ENCODE data around the gene PRKN.

The PRKN gene

DNA sequence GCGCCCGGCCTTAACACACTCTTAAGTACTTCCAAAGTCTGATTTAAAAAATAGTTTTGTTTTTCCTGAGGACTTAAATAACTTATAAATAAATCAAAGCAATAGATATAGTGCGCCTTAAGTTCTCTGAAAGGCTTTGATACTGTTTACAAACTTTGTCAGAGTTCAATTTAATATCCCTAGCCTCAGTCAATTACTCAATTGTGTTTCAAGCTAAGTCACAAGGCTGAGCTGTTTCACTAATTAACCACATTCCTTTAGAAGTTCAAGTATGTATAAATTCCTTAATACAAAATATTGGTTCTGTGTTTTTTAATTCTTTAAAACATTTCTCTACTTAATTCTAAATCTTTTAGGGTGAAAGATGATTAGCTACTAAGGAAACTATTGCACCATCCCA, 1275.3 kb downstream of the PRKN start:
- no peak for DNase-seq

DNA sequence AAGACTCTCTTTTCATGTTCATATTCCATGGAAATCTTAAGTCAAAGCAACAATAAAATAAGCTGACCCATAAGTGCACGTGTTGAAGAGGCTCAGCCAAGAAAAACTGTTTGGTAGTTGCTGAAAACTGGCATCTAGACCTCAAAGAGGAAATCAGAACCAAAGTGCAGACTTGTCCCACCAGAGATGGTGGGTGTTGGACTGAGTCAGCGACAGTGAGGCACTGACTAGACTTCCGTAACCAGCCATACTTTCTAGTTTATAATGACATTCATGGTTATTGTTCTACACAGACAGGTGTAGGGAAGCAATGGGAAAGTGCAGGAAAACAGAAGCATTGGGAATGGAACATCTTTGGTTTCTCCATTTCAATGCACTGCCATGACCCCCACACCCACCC, 1278.0 kb downstream of the PRKN start:
- no peak for DNase-seq

DNA sequence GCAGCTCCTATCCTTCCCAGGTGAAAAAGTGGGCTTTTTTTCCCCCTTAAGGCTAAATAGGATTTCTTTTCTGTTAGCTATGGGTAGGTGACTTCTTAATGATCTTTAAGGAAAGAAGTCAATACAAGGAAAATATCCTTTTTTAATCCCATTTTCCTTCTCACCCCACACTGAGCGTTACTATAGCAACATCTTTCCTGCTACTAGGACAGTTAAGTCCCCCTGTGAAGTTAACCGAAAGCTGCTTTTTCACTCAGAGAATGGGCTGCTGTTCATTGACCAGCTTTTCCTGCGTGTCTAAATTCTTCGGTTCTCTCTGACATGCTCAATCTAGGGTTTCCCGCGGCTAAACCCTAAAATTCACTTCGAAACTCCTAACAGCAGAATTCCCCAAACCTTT, 1280.6 kb downstream of the PRKN start:
- DNase-seq: no peak

DNA sequence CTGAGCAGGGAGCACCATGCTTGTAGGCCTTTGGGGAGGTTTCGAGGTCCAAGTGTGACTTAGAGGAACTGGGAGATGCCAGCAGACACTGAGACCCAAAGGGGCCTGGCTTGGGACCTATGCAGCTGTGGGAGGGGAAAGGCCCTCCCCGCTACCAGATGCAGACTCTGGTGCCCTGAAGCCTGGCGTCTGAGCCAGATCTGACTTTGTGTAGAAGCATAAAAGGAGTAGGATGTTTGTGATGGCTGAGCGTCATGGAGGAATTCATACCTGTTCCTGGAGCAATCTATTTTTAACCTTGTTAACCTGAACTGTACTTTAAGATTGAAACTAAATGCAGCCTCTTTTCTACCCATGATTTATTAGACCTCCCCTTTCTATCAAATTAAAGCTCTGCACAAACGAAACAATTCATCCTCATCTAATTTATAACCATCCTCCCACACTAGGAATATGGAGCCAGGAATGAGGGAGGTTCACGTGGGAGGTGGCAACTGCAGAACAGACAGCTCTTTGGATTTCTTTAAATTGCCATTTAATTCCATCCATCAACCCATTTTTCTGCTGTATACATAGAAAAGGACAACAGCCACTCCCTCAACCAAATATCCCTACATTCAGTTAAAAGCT, 1281.2 kb downstream of the PRKN start:
- no peak for DNase-seq

DNA sequence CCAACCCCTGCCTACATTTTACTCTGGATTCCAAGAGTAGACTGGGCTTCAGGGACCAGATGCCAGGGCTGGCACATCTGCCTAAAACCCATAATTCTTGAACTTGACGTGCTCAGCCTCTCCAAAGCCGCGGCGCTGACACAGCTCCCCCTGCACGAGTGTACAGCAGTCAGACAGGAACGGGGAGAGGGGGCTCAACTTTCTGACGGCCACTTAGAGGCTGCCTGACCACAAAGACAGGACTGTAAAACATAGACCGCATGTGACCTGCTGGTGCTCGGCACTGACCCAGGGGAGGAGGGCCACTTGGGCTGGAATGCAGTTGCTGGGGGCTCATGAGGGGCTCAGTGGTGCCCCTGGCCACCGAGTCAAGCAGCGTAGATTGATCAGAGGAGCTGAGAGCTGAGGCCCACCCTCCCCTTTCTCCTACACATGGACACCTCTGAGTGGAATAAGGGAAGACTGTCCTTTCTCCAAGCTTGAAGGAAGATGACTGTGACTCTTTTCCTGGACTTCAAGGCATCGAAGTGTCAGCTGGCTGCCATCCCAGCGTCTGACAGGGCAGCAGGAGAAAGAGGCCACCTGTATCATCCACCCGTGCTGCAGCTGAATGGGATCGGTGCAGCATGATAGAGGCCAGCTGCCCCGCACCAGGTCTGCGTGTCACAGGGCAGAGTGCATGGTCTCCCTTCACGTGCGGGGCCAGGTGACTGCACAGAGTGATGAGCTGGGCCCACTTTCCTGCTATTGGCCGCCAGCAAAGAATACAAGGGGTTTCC, 1282.4 kb downstream of the PRKN start:
- no peak for DNase-seq

DNA sequence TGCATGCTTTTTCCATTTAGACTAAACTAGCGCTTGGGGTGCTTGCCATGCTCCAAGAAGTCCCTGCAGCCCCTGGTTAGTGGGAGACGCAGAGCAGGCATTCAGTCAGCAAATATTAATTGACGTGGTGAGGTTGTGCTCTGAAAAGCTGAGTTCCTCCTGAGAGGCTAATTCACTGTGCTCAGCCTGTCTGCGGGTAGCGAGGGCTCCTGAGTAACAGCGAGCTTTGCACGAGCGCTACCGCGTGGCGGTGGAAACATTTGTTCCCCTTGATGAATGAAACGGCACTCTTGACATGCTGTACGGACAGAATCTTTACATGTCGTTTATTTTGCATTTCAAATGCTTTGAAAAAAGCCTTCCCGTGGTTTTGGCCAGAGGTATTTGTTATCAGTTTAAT, 1283.1 kb downstream of the PRKN start:
- peak; percentile 11 for DNase-seq

DNA sequence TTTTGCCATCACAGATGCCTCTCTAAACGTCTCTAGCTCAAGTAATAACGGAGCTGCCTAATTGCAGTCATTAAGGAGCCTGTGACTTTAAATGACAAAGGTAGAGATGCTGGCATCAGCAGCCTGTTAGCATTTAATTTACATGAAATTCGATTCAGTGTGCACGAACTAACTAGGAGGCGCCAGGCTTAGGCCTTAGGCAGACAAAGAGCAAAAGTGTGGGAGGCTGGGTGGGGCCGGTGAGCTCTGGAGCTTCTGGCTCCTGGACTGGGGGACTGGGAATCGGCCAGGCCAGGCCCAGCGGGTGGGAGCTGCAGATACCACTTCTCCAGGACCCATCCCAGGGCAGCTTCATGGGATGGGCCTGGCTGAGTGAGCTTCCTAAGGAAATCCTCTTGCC, 1283.7 kb downstream of the PRKN start:
- no peak for DNase-seq

DNA sequence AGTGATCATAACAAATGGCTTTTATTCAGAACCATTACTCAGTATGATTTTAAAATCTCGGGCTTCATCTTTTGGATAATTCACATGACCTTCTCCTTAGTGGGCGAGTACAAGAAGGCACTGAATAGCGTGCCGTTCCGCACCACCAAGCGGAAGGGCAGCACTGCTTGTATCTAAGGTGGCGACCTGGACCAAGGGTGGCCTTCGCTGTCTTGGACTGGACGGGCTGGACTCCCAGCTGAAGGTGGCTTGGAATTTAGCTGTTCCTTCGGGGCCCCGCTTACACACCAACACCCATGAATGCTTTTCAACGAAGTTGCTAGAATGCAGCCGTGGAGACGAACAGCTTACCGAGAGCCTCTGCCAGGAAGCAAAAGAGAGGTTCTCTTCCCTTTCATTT, 1285.1 kb downstream of the PRKN start:
- no peak for DNase-seq

DNA sequence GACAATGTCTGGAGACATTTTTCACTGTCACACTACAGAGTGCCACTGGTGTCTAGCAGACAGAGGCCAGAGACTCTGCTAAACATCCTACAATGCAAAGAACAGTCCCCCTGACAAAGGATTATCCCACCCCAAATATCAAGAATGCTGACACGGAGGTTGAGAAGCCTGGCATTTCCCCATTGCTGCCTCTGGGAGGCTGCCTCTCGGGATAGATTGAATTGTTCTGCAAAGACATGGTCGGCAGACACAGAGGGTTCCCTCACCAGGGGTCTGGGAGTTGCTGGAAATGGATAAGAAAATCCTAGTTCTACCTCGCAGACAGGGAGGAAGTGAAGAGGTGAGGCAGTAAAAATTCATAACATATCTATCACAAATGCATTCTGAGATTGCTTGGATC, 1287.3 kb downstream of the PRKN start:
- no peak for DNase-seq

DNA sequence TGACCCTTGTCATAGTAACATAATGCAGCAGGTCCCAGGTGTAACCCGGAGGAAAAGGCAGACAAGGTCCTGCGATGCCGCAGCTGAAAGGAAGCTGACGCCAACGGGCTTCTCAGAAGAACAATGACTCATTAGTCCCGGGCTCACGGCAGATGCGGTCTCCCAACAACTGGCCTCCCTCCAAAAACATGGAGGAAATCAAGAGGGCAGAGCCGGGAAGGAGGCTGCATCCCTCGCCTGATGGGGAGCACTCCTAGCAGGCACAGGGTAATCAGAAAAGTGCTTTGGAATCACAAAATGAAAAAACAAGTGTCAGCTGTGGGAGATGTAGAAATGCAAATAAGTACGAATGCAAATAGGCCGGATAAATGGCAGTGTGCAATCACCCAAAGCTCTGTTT, 1288.5 kb downstream of the PRKN start:
- no peak for DNase-seq

DNA sequence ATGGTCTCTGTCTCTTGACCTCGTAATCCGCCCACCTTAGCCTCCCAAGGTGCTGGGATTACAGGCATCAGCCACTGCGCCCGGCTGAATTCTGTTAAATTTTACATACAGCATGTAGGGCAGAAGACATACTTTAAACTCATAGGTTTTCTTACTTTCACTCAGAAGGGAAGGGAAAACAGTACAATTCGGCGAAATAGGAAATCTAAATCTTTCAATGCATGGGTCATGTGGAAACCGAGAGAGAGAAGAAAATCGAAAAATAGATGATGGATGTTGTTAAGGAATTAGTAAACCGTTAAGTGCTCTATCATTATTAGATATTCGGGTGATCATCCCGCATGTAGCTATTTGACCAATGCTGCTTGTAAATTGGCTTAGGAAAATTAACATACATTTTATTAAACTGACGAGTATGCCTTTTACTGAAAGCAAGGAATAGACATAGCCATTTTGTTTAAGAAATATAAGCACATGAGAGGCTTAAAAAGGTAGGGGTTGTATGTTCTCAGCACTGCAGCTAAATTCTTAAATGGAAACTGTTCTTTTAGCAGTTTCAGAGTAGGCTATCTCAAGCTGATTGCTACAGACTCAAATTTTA, 1289.0 kb downstream of the PRKN start:
- DNase-seq: no peak

DNA sequence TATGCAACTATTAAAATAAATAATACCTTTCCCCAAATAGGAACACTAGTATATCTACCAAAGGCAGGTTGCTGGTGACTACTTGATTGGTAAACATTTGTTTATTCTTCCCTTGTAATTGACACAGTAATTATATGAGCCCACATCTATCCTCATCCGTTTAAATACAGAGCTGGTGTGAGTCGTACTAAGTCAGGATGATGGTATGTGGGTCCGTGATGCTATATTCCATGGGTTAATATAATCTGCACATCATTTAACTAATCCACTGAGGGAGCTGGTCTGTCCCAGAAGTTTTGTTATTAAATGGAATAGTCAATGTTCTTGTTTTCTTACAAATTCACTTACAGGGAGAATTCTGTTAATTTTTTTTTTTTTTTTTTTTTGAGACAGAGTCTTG, 1289.7 kb downstream of the PRKN start:
- DNase-seq: no peak

DNA sequence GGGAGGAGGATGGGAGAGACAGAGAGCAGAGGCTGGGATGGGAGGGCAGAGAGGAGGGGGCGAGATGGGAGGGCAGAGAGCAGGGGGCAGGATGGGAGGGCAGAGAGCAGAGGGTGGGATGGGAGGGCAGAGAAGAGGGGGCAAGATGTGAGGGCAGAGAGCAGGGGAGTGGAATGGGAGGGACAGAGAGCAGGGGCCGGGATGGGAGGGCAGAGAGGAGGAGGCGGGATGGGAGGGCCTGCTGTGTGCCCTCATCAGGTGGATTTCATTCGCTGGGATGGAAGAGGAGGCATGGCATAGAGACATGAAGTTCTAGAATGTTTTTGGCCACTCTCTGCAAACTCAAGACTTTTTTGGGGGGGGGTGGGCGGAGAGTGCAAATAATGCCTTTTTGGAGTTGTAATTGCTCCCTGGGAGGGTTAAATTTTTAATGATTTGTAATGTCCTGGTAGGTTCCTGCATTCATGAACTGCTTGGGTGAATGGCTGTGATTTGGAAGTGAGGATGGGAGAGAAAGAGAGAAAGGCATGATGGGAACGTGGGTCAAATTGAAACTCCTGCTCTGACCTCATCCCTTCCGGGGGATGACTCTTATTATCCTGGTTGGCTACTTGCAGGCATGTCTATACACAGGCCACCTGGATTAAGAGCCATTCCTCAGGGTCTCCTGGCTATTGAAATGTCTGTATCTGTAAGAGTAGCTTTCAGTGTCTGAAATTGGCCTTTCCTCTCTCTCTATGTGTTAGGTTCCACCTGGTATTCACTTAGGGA, 1291.3 kb downstream of the PRKN start:
- DNase-seq: no peak

DNA sequence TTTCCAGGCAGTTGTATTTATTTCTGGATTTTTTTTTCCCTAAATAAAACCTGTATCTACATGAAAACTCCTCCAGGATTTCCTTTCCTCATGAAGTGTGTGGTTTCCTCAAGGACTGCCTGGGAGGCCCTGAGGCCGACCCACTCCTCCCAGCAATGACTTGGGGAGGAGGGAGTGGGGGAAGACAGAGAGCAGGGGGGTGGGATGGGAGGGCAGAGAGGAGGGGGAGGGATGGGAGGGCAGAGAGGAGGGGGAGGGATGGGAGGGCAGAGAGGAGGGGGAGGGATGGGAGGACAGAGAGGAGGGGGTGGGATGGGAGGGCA, 1291.9 kb downstream of the PRKN start:
- no peak for DNase-seq

DNA sequence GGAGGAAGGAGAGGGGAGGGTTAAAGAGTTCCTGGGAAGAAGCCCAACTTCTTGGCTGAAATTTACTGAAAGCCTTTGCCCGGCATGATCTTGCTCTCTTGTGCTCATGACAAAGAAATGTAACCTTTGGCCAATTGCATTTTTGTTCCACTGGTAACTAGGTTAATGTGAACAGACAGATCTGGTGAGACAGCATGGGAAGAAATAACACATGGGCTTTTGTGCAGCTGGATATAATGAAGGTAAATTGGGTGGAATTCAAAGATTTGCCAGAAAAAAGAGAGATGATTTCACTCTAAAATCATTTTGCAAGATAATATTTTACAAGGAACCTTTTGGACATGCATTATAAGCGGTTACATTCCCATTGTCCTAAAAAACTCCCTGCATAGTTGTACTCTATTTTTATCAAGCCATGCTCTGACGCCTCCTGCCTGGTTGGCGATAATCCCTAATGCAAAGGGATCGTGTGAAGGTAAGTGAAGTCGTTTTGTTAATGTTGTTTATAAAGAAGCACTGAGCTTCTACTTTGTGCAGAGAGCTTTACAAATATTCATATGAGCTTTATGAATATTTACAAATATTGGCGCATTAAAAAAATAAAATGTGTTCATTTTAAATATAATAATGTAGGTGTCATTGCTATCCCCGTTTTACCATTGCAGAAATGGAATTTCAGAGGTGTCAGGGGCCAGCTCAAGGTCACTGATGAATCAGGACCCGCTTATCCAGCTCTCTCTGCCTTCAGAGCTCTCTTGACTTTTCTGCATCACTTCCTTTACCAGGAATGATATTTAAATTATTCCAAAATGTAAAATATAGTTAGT, 1292.4 kb downstream of the PRKN start:
- DNase-seq: no peak

DNA sequence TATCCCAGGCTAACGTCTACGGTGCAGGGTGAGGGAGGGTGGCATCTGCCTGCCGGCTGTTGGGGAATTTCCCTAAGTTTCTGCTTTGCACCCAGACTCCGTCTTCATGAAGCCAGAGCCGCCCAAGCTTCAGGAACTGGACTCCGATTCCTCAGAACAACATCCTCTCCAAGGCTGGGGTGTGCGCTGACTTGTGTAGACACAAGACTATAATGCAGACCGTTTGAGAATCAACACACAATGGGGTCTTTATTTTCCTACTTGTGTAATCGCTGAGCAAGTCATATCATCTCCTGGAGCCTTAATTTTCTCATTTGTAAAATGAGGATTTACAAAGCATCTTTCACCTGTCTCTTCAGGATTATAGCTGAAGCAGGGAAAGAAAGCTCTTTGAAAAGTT, 1293.2 kb downstream of the PRKN start:
- no peak for DNase-seq

DNA sequence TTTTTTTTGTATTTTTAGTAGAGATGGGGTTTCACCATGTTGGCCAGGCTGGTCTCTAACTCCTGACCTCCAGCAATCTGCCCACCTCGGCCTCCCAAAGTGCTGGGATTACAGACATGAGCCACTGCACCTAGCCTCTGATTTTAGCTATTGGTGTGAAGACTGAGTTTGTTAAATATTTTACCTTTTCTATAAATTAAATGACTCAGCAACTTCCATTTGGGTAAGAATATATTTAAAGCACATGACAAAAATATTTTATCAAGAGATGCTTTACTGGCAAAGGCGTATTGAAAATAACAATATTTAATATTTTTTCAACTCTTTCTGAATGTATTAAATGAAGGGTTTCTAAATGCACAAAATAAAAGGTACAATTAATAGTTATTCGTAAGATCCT, 1295.0 kb downstream of the PRKN start:
- DNase-seq: no peak

DNA sequence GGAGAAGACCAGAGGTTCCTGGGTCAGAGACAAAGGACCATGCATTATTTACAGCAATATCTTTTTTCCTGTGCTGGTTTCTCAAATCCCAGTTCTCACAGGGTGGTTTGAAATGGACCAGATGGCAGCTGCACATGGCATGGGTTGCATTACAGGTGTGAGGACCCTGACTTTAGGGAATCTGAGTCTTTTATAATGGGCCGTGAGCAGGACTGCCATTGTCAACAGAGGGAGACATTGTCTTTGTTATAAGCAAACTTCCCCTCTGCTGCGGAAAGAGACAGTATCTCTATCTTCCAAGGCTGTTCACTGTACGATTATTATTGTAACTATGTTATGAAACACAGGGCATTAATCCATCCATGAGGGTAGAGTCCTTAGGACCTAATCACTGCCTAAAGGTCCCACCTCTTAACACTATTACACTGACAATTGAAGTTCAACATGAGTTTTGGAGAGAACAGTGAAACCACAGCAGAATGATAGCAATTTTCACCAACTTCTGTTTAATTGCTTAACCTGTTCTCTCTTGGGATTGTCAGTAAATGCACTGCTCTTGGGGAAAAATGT, 1297.6 kb downstream of the PRKN start:
- no peak for DNase-seq

DNA sequence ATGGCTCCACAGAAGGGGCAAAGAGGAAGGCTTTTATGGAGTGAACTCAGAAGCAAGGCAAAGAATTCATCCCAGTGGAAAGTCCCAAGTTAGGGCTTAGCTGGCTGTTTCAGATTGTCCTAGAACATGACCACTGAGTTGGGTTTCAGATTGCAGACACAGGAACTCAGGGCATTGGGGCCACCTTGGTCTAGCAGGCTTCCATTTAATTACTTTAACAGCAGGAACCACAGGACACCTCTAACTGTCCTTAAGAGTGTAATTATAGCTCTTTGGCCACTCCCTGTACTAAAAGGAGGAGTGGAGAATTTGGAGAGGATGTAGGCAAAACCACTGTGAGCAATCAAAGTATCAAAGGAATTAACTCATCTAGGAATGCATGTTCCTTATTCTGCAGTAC, 1303.1 kb downstream of the PRKN start:
- no peak for DNase-seq

DNA sequence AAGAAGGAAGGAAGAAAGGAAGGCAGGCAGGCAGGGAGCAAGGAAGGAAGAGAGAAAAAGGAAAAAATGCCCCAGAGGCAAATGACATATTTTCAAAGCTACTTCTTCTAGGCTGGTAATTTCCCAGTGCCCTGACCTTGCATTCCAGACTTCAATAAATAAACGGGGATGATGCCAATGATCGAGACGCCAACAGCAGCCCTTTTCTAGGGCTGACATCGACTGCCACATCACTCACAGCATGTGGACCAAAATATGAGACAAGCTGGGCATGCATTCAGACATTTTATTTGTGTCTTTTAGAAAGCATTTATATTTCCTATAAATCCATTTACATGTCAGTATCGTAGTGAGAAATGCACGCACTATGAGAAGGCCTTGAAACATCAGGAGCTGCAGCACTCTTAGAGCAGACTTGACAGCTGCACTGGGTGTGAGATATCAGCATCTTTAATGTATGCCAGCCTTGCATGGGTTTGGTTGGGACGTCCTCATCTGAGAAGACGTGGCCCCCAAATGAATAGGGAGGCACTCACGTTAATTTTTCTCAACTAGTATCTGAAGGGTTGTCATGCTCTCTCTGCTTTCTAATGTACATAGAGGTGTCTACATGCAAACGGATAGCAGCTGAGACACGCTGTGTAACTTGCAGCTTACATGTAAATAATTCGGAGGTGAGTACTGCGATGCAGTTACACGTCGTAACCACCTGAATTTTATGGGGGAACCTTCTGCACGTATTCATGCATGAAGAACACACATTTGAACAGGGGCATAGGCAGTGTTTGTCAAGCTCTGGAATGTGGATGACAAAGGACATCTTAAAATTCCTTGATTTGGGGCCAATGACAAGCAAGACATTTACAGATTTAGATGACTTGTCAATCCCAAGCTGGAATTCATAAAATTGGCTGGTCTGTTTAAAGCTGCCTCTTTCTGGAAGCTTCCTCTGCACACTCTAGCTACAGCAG, 1304.6 kb downstream of the PRKN start:
- DNase-seq: no peak

DNA sequence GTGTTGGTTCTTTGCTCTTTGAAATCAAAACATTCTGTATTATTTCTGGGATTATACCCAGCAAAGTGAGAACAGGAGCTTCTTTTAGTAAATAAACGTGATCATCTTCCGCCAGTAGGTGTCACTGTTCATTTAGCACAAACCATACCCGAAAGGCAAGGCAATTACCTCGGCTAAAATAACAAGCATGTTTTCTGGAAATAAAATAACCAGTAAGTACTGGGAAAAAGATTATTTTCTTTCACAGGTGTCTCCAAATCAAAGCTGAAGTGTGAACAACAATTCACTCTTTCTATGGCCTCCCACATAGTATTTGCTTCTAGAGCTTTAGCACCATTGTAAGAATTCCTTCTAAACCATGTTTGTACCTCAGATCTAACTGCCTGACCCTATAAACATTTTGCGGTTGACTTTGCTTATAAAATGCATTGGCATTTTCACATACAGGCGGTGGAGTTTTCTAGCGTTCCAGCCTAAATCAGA, 1309.1 kb downstream of the PRKN start:
- peak; percentile 16 for DNase-seq
